ENCODE measurements around the gene GLB1L3.

The GLB1L3 gene

GRCh38 chr11:134257101-134257500 lies 19.1 kb upstream of the GLB1L3 start:
- H2AFZ ChIP-seq (ENCODE audit: low read length): no peak overlapping the region
- peaks cover 54% of the 10 kb centered on the region for H3K4me1 ChIP-seq (ENCODE audit: insufficient read depth, low read length, poor library complexity, severe bottlenecking)
- peaks cover 29% of the 10 kb centered on the region for H3K79me2 ChIP-seq (ENCODE audit: insufficient read depth, low read length)
- TF ChIP-seq CTCF (conservative IDR thresholded peaks at IDR 0.05; ENCODE audit: low read length): no peak
- TF ChIP-seq EZH2phosphoT487 (IDR thresholded peaks at IDR 0.05; ENCODE audit: borderline replicate concordance): no peak
- no peak overlapping the region for H3K4me2 ChIP-seq (ENCODE audit: low read depth, low read length, poor library complexity, severe bottlenecking)
- no peaks in the 10 kb centered on the region for H3K9me2 ChIP-seq (replicated peaks; ENCODE audit: low read depth, low read length)
- no peaks in the 10 kb centered on the region for H4K20me1 ChIP-seq (ENCODE audit: insufficient read depth, low read length, poor library complexity, severe bottlenecking)
- H3K9me3 ChIP-seq (ENCODE audit: insufficient read depth, low read depth, low read length): no peaks in the 10 kb centered on the region
- H3K9ac ChIP-seq (ENCODE audit: low read depth, low read length, poor library complexity, severe bottlenecking): no peak overlapping the region
- H3F3A ChIP-seq (ENCODE audit: low read depth): no peaks in the 10 kb centered on the region
- no peak overlapping the region for H3K4me3 ChIP-seq (ENCODE audit: low read length, poor library complexity, severe bottlenecking)
- peaks cover 9% of the 10 kb centered on the region; the same call in 1 of the 2 replicates for H3K36me3 ChIP-seq (ENCODE audit: insufficient read depth, low read length)
- H3K27me3 ChIP-seq (ENCODE audit: insufficient read depth, low read length, poor library complexity, severe bottlenecking): no peaks in the 10 kb centered on the region

GRCh38 chr11:134258577-134258976 lies 17.6 kb upstream of the GLB1L3 start:
- no peak overlapping the region for H3K9ac ChIP-seq (ENCODE audit: low read depth, low read length, poor library complexity, severe bottlenecking)
- H4K20me1 ChIP-seq (ENCODE audit: insufficient read depth, low read length, poor library complexity, severe bottlenecking): no peaks in the 10 kb centered on the region
- peaks cover 57% of the 10 kb centered on the region for H3K4me1 ChIP-seq (ENCODE audit: insufficient read depth, low read length, poor library complexity, severe bottlenecking)
- no peaks in the 10 kb centered on the region for H3K9me2 ChIP-seq (replicated peaks; ENCODE audit: low read depth, low read length)
- no peaks in the 10 kb centered on the region for H3K9me3 ChIP-seq (ENCODE audit: insufficient read depth, low read depth, low read length)
- H3F3A ChIP-seq (ENCODE audit: low read depth): no peaks in the 10 kb centered on the region
- no peak overlapping the region for H2AFZ ChIP-seq (ENCODE audit: low read length)
- H3K36me3 ChIP-seq (ENCODE audit: insufficient read depth, low read length): peaks cover 9% of the 10 kb centered on the region; the same call in 1 of the 2 replicates
- H3K27me3 ChIP-seq (ENCODE audit: insufficient read depth, low read length, poor library complexity, severe bottlenecking): no peaks in the 10 kb centered on the region
- no peak for TF ChIP-seq CTCF (conservative IDR thresholded peaks at IDR 0.05; ENCODE audit: low read length)
- no peak for TF ChIP-seq EZH2phosphoT487 (IDR thresholded peaks at IDR 0.05; ENCODE audit: borderline replicate concordance)
- peak overlapping the region; percentile 73 for H3K4me2 ChIP-seq (ENCODE audit: low read depth, low read length, poor library complexity, severe bottlenecking)
- peaks cover 19% of the 10 kb centered on the region for H3K79me2 ChIP-seq (ENCODE audit: insufficient read depth, low read length)
- H3K4me3 ChIP-seq (ENCODE audit: low read length, poor library complexity, severe bottlenecking): no peak overlapping the region

DNA sequence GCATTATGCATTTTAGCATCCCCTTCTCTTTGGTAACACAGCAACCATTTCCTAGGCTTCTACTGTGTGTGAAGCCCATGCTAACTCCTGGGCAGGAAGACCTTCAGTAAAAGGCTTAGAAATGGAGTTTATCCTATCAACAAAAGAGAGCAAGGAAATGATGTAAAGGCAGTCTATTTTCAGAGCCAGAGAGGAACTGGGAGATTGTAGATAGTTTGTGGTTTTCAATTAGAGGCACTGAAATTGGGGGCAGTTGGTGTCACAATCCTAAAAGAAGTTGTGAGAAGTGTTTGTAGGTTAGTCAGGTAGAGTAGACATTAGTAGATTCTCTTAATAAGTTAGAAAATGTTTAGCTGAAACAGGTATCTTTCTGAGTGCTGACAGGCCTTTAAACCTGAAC lies 15.7 kb upstream of the GLB1L3 start:
- Histone ChIP-seq H3K9ac (ENCODE audit: low read depth, low read length, poor library complexity, severe bottlenecking) (peak overlapping the region; percentile 55), H3K4me2 (ENCODE audit: low read depth, low read length, poor library complexity, severe bottlenecking) (peak overlapping the region; percentile 73), H3K9me2 (replicated peaks; ENCODE audit: low read depth, low read length) (no peaks in the 10 kb centered on the region), H3K27me3 (ENCODE audit: insufficient read depth, low read length, poor library complexity, severe bottlenecking) (no peaks in the 10 kb centered on the region), H3K4me1 (ENCODE audit: insufficient read depth, low read length, poor library complexity, severe bottlenecking) (peaks cover 54% of the 10 kb centered on the region), H4K20me1 (ENCODE audit: insufficient read depth, low read length, poor library complexity, severe bottlenecking) (no peaks in the 10 kb centered on the region), H3K79me2 (ENCODE audit: insufficient read depth, low read length) (no peaks in the 10 kb centered on the region; the same call in 1 of the 2 replicates), H3K9me3 (ENCODE audit: insufficient read depth, low read depth, low read length) (no peaks in the 10 kb centered on the region), H3K36me3 (ENCODE audit: insufficient read depth, low read length) (peaks cover 9% of the 10 kb centered on the region; the same call in 1 of the 2 replicates), H2AFZ (ENCODE audit: low read length) (no peak overlapping the region), H3F3A (ENCODE audit: low read depth) (no peaks in the 10 kb centered on the region), H3K4me3 (ENCODE audit: low read length, poor library complexity, severe bottlenecking) (peak overlapping the region; percentile 50)
- no peak for TF ChIP-seq CTCF (conservative IDR thresholded peaks at IDR 0.05; ENCODE audit: low read length)
- no peak for TF ChIP-seq EZH2phosphoT487 (IDR thresholded peaks at IDR 0.05; ENCODE audit: borderline replicate concordance)
